Stimulated activated CD8-positive, alpha-beta memory T cell treated with anti-CD3 and anti-CD28 coated beads, Interleukin-15, amount 100 ng/mL, for 4 hours (primary cell): ENCODE measurements around the gene CFAP54.

Source experiments
- DNase-seq, 2 donors: peaks; one replicate each; pipeline ENCODE4 v3.0.0-alpha.2; 2020; ENCODE audit warnings: low read depth in 2 of 2

The CFAP54 gene

GRCh38 chr12:96824838-96825236, 335.5 kb downstream of the CFAP54 start:
- no peak for DNase-seq

DNA sequence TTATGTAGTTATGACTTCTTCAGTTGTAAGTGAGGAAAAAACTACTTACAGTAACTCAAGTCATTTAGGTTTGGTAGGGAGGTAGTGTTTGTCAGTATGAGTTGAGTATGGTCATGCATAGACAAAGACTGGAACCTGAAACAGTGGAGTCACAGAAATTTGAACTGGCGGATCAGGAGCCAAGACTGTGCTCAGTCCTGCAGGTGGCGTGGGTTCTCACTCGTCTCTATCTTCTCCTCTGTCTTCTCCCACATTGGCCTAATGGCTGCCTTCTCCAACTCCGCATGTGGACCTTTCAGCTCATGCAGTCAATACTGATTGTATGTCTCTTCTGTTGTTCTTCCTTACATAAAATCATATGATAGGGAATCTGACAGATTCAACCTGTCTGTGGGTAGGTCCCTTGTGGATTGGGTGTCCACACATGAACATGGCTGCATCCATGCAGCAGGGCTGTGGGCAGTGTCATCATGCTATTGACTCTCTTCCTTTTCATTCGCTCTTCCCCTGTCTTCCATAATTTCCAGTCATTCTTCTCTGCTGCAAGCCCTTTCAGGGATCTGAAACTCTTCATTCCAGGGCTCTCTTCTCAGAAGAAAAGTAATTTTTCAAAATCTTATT, 338.9 kb downstream of the CFAP54 start:
- no peak for DNase-seq

GRCh38 chr12:96829354-96829753, 340.0 kb downstream of the CFAP54 start:
- DNase-seq = no peak

GRCh38 chr12:96831346-96831745, 342.0 kb downstream of the CFAP54 start:
- DNase-seq = no peak

- DNase-seq = no peak
Measured at GRCh38 chr12:96846293-96846692, 356.9 kb downstream of the CFAP54 start.

- no peak for DNase-seq
Measured at GRCh38 chr12:96850676-96851075, 361.3 kb downstream of the CFAP54 start.

GRCh38 chr12:96858162-96858561, 368.8 kb downstream of the CFAP54 start:
- no peak for DNase-seq

GRCh38 chr12:96861656-96862055, 372.3 kb downstream of the CFAP54 start:
- no peak for DNase-seq

GRCh38 chr12:96862326-96862725, 372.9 kb downstream of the CFAP54 start:
- no peak for DNase-seq

- no peak for DNase-seq
Measured at GRCh38 chr12:96864335-96864734, 375.0 kb downstream of the CFAP54 start.

DNA sequence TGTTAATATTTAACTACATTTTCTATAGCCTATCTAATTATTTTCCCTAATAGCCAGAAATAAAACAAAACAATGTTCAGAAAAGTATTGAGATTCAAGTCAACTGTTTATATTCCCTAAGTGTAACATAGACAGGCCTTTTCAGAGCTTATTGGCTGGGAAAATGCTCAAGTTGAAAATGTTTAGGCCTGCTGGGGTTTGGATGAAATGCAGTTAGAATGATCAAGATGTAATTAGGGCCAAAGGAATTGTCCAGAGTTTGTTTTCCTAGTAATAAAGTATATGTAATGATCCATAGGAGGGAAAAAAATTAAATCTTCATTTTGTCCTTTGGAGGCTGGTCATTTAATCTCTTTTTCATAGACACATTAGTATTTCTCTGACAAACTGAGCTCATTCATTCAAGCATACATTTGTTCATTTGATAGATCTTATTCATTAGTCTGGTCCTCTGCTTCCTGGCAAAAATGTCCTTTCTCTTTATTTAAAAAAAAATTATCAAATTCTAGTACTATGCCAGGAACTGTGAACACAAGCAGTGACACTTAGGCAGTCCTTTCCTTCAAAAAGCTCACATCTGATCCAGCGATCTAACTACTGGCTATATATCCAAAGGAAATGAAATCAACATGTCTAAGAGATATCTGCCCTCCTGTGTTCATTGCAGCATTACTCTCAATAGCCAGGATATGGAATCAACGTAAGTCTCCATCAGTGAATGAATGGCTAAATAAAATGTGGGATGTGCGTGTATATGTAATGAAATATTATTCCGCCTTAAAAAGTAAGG, 377.6 kb downstream of the CFAP54 start:
- DNase-seq = no peak

- no peak for DNase-seq
Measured at GRCh38 chr12:96870946-96871345, 381.6 kb downstream of the CFAP54 start.

DNA sequence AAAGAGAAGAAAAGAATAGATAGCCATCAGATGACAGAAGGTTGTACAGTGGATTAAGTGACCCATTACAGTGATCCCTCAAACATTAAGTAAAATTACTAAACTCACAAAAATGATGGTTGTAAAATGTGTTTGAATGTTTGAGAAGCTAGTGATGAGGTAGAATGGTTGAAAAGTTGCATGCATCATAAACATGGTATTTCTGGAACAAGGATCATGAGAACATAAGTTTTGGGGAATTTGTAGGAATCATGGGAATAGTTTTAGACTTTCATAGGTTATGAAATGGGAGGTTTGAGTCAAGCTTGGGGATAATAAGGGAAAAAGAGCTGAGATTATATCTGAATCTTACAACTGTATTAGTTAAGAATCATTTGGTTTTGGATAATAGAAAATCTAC, 383.6 kb downstream of the CFAP54 start:
- no peak for DNase-seq

GRCh38 chr12:96874211-96874610, 384.8 kb downstream of the CFAP54 start:
- DNase-seq = no peak

- no peak for DNase-seq
Measured at GRCh38 chr12:96876966-96877365, 387.6 kb downstream of the CFAP54 start.

DNA sequence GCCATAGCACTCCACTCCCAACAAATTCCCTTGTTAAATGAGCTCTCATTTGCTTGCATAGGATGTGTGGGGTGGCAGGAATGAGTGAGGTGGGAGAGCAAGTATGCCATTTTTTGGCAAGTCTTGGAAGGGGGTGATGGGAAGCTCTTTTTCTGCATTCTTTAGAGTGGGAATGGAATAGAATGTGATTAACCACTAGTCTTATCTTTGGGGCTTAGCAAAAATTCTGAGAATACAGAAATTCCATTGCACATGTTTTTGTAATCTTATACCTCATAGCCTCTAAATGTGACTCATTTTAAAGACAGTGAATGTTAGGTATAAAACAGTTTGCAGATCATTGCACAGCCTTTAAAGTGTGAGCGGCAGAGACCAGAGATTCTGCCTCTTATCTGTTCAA, 389.3 kb downstream of the CFAP54 start:
- no peak for DNase-seq

DNA sequence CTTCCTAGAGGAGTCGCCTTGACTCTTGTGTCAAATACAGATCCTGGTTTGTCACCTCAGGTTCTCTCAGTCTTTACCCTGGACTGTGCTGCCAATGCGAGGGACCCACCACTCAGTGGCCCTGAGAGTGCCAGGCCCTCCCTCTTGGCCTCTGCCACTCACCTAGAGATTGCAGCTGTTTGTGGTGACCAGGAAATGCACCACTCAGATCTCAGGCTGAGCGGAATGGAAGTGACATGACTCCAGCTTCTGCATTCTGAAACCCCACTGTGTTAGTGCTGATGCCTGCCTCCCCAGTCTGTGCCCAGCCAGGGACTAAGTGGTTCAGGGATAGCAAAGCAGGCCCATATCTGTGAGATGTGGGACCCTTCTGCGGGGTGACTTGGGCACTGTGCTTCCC, 389.9 kb downstream of the CFAP54 start:
- no peak for DNase-seq

- DNase-seq = no peak
Measured at GRCh38 chr12:96880220-96880619, 390.8 kb downstream of the CFAP54 start.

- no peak for DNase-seq
Measured at GRCh38 chr12:96881608-96882007, 392.2 kb downstream of the CFAP54 start.

DNA sequence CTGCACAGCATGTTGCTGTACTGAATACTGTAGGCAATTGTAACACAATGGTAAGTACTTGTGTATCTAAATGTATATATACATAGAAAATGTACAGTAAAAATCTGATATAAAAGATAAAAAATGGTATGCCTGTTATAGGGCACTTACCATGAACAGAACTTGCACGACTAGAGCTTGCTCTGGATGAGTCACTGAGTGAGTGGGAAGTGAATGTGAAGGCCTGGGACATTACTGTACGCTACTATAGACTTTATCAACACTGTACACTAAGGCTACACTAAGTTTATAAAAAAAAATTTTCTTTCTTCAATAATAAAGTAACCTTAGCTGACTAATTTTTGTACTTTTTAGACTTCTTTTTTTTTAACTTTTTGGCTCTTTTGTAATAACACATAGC, 393.5 kb downstream of the CFAP54 start:
- no peak for DNase-seq

DNA sequence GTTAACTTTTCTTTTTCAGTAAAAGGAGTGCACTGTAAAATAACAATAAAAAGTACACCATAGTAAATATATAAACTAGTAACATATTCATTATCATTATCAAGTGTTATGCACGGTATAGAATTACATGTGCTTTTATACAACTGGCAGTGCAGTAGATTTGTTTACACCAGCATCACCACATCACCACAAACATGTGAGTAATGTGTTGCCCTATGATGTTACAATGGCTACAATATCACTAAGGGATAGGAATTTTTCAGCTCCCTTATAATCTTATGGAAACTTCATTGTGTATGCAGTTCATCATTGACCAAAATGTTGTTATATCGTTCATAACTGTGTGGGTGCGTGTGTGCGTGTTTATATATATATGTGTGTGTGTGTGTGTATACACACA, 394.2 kb downstream of the CFAP54 start:
- no peak for DNase-seq

GRCh38 chr12:96886998-96887677, 397.8 kb downstream of the CFAP54 start:
- no peak for DNase-seq
